HG02852 (cell line): ENCODE data around the gene YTHDF2.

Experiments
- ATAC-seq: cut with Tn5 transposase; IDR thresholded peaks from one replicate; pipeline ENCODE4 v1.9.1; 2021; ENCODE audit warnings: mild to moderate bottlenecking, moderate library complexity; ENCODE audit not compliant: unreplicated experiment

YTHDF2 gene

DNA sequence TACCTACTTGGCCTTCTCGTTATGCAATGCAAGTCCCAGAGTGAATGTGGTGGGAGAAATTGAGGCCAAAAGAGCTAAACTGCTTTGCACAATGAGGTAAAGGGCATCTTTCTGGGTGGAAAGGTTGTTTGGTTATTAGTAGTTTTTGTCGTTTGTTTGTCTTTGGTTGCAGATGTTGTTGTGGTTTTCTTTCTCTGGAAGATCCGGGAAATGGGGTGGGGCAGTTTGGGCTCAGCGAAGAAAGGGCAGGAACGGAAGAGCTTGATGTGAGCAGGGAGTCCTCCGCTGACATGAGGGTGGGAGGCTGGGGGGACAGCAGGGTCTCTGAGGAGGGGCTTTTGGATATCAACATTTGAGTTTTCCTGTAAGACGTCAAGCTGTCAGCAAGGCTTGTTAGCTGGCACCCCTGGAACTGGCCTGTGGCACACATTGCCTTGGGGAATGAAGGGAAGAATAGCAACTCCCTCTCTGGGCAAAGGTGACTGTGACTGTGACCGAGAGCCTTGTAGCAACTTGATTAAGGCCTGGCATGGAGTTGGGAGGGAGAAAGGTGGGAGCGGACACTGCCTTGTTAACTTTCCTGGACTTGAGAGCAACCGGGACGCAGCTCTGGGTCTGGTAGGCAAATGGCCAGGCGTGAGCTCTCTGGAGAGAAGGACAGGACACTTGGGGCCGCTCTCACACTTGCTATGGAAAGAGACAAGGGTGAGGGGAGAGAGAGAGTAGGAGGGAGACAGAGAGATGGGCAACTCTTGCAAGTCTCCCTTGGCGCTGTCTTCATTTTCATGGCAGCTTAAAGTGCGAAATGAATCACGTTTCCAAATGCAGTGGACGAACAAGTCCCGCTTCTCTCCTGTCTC, 59.8 kb downstream of the YTHDF2 start:
- ATAC-seq: no peak

DNA sequence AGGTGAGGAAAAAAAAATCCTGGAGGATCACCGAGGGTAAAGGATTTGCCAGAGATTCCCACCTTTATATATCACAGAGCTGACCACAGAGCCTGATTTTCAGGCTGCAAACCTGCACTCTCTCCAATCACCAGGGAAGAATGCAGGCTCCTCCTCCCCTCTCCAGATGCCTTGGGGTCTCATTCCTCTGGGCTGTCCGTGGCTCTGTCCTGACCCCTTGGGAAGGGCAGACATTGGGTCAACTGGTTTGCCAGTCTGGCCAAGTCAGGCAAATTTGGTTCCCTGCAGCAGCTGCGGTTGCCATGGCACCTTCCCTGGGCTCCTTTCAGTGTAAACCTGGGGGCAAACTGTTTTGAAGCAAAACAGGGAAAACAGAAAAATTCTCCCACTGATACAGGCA, 63.6 kb downstream of the YTHDF2 start:
- ATAC-seq: no peak

DNA sequence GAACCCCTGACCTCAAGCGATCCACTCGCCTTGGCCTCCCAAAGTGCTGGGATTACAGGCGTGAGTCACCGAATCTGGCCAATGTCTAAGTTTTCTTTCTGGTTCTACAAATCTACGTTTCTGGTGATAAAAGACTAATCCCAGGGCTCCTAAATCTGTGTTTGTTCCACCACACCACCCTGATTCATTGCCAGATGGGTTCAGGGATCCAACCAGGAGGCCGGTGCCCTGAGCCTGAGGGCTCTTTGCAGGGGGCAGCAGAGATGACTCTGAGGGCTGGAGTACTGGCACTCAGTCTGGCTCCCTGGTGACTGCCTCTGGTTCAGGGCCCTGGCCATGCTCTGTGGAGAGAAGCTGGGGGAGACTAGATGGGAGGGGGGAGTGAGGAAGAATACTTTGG, 64.7 kb downstream of the YTHDF2 start:
- ATAC-seq: no peak

DNA sequence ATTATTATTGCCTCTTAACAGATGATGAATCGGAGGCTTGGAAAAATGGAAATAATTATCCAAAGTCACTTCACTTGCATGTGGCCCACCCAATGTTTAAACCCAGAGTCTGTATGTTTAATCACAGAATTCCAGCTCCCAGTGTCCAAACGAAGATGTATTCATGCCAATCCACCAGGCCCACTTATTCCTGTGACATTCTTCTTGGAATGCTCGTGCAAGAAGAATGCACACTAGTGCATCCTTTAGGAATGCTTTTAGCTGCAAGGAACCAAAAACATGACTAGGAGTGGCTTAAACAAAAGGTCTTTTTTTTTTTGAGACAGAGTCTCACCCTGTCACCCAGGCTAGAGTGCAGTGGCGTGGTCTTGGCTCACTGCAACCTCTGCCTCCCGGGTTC, 66.3 kb downstream of the YTHDF2 start:
- no peak for ATAC-seq

DNA sequence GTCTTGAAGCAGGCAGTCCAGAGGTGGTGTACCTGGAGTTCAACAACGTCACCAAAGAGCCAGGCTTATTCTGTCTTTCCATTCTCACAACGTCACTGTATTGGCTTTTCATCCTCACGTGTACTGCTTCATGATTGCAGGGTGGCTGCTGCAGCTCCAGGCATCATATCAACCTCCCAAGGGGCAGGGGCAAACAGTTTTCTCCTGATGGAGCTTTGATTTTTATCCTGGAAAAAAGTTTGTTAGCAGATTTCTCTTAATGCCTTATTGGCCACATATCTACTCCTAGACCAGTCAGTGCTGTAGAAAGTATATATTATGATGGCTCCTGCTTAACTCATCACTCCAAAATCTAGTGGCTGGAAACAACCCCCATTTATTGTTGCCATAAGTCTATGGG, 66.9 kb downstream of the YTHDF2 start:
- no peak for ATAC-seq

DNA sequence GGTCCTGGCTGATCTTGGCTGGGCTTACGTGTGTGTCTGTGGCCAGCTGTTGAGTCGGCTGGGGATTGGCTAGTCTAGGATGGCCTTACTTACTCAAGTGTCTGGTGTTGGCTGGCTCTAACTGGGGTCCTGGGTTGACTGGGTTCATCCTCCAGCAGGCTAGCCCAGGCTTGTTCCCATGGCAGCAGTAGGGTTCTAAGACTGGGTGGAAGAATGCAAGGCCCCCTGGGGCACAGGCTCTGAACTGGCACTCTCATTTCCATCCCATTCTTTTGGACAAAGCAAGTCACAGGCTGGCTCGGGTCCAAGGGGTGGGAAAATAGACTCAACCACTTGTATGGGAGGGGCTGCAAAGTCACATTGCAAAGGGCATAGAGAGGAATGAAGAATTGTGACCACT, 67.3 kb downstream of the YTHDF2 start:
- no peak for ATAC-seq

DNA sequence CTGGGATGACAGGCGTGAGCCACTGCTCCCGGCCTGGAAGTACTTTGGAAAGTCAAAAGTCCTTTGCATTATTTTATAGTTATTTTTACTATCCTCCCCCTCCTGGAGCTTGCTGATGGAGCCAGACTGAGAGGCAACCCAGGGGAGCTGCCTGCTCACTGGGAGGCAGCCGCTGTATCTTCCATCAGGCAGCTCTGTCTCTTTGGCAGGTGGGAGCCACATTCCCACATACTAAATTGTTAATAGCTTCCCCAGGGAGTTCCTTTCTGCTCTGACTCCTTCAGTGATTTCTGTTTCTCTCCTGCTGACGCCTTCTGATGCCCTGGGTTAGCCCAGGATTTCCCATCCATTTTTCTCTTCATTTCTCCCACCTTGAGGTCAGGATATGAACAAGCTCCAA, 70.3 kb downstream of the YTHDF2 start:
- no peak for ATAC-seq

DNA sequence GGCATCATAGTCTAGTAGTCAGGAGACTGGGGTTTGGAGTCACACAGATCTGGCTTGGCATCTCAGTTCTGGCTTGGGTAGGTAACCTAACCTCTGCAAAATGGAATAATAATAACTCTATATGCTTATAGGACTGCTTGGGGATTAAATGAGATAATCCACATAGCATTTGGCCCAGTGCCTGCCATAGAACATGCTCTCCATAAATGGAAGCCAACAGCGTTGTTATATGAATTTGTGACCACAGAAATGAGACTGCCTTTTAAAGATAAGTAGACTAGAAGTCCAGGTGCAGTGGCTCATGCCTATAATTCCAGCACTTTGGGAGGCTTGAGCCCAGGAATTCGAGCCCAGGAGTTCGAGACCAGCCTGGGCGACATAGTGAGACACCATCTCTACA, 71.2 kb downstream of the YTHDF2 start:
- ATAC-seq: no peak

DNA sequence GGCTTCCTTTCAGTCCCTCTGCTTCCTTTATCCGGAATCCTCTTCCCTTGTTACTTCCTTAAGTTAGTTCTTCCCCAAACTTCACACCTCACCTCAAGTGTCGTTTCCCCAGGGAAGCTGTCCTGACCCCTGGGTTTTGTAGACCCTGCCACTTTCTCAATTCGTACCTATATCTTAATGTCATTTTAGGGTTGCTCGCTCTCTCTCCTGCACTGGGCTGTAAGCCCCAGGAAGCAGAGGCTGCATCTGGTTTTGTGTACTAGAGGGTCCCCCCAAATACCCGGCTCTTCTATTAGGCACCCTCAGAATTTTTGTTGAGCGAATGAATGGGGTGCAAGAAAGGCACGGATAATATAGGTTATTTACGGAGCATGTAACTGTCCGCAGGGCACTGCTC, 74.6 kb downstream of the YTHDF2 start:
- ATAC-seq: no peak

DNA sequence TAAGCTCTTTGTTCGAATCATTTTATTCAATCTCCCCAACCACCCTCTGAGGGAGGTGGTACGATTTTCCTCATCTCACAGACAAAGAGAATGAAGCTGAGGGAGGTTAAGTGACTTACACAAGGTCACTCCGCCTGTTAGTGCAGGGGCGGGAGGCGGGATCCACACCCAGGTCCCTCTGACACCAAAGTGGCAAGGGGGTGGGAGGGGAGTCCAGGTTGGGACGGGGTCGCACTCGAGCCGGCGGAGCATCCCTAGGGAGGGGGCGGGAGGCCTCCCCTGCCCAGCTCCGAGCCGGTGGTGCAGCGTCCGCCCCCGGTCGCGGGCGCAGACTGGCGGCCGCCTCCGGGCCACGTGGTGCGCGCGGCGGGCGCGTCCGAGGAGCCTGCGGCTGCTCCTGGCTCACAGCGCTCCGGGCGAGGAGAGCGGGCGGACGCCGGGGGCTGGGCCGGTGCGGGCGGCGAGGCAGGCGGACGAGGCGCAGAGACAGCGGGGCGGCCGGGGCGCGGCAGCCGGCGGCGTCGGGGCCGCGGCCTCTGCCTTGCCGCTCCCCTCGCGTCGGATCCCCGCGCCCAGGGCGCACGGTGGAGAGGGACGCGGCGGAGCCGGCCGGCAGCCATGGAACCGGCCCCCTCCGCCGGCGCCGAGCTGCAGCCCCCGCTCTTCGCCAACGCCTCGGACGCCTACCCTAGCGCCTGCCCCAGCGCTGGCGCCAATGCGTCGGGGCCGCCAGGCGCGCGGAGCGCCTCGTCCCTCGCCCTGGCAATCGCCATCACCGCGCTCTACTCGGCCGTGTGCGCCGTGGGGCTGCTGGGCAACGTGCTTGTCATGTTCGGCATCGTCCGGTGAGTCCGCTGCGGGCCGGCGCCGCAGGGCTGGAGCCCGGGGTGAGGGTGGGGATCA, 75.3 kb downstream of the YTHDF2 start, which contains the start of gene OPRD1:
Gene OPRD1, plus strand, starts transcription at position 405 of the 903 bp plus-strand sequence. Its CDS starts 214 bp downstream, at position 619.
- no peak for ATAC-seq

DNA sequence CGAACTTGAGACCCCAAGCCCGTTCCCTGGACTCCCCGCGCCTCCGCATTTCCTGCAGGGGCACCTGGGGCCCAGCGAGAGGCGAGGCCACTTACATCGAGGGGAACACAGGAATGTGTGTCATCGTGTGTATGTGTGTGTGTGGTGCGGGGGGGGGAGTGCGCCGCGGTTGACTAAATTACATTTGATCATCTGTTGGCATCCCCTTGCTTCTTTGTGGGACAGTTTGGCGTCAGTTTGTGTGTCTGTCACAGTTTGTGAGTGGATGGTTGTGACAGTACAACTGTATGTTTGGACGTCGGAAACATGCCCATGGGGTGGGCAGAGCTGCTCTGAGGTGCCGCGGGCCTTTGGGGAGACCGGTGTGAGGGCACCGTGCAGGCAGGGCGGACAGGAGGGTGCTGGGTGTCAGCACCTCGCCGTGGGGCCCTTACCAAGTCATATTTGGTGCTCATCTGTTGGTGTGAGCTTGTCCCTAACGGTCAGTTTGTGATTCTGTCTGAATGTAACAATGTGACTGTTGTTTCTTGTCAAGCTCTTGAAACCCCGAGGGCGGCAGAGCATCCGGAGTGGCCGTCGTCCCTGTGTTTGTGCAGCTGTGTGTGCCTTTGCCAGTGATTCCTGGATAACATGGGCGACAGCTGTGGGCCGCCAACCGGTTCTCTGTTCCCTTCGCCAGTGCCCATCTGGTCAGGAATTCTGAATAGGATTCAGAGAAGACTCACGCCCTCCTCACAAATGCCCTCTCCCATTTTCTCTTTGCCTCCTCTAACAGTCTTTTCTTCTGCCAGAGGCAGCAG, 76.1 kb downstream of the YTHDF2 start:
- no peak for ATAC-seq

DNA sequence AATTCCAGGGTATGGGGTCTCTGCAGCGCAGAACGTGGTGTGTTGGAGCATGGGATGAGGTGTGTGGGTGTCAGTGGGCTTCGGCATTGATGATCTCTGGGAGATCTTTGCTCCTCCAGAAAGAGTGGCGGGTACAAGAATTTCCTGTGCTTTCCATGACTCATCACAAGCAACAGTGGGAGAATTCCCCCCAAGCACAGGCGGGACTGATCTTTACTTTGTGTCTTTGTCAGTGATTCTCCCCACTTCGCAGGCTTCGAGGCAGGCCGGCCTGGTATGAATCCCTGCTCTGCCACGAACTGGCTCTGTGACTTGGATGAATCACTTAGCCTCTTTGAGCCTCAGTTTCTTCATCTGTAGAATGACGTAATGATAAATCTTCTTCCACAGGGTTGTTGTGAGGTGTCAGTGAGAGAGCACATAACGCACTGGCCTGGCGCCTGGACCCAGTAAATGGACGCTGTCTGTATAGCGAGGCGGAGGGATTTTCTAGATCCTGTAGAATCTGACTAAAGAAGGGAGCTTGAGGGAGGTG, 77.3 kb downstream of the YTHDF2 start:
- ATAC-seq: no peak

DNA sequence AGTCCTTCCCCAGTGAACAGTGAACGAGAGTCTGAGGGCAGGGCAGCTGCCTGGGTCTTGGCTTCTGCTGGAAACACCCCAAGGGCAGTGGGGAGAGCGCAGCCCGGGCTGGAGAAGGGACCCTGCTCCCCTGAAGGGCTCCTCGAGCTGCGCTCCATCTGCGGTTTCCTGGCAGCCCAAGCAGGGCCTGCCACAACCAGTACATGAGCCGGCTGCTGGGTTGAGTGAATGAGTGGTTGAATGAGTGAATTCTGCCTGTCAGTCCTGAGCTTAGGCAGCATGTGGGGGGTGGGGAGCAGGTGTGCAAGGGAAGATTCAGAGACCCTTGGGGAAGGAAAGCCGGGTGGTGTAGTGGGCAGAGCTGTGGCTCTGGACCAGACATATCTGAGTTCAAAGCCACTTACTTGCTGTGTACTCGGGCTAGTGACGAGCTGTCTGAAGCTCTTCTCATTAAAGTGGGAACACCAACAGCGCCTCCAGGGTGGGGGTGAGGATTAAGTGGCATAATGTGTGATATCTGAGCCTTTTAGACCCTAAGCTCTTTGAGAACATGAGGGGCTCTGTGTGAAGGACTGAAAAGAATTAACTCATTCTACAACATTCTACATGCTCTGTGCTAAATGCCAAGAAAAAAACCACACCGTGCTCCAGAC, 78.9 kb downstream of the YTHDF2 start:
- ATAC-seq: no peak

DNA sequence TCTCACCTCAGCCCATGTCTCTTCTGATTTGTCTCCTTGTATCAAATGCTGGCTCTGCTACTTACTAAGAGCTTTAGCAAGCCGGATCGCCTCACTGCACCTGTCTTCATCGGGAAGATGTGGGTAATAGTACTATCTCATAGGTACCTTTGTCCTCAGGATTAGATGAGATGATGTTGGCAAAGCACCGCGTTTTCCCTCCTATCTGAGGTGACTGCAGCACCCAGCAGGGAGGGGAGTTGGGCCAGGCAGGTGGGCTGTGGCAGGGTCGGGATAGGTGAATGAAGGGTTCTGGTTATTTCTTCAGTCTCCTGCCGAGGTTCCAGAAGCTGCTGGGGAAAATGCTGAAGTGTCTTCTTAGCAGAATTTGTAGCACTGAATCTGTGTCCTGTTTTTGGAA, 80.4 kb downstream of the YTHDF2 start:
- no peak for ATAC-seq

DNA sequence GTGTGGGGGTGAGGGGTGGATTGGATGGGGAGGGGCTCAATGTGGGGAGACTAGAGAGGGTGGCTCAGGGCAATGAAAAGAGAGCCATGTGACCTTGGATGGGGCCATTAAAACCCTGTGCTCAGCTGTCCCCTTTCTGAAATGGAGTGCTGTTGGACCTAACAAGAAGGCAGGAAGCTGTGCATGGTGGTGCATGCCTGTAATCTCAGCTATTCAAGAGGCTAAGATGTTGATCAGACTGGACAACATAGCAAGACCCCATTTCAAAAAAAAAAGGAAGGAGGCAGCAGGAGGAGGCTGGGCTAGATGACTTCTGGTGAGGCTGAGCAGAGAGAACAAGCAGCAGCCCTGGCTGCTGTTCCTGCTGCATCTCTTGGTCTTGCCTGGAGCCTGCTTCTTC, 82.3 kb downstream of the YTHDF2 start:
- ATAC-seq: no peak
